B cell (primary cell): Measurements from ENCODE around the gene FURIN. TPM values are rescaled to one million over a fixed set of nuclear protein-coding genes. Genes with fewer than 3 reads are reported as not detected.
A peak's percentile ranks its signal among the peaks of the same experiment; 100 is the strongest.

ENCODE experiments used
- ATAC-seq: fragments of 200-7000 bp; cut with Tn5 transposase; one replicate; pipeline ENCODE4 v1.10.0; 2021; ENCODE audit warnings: low read depth, mild to moderate bottlenecking, moderate number of reproducible peaks, moderate library complexity
- CTCF ChIA-PET: fragments of 350-600 bp; sonication (Branson Sonifier 250); formaldehyde crosslinking; loops from one replicate; lab custom pipeline; 2021; ENCODE audit warnings: antibody characterized with exemption, inconsistent platforms; lab: Charles Lee
- POLR2A ChIA-PET: fragments of 350-600 bp; sonication (Branson Sonifier 250); formaldehyde crosslinking; loops from one replicate; lab custom pipeline; 2021; ENCODE audit warnings: antibody characterized with exemption; lab: Charles Lee
- DNase-seq: peaks from one replicate; pipeline ENCODE4 v3.0.0; 2013
- H2AFZ ChIP-seq: 2 replicates; pipeline ENCODE4 v1.6.1; 2012; ENCODE audit warnings: mild to moderate bottlenecking, low read depth, low read length; ENCODE audit not compliant: insufficient read depth, poor library complexity, severe bottlenecking
- H3K27ac ChIP-seq, 2 donors: 1 replicate in 1 of 2; 2 replicates in 1 of 2; pipeline ENCODE4 v1.5.1; 2012 to 2013; ENCODE audit warnings: low read length in 2 of 2, mild to moderate bottlenecking in 2 of 2, moderate library complexity in 1 of 2
- H3K27me3 ChIP-seq, 4 experiments: fragments of 200-600 bp in 1 of 4; sonication (generic) in 1 of 4; replicated peaks in 1 of 4; 1 replicate in 2 of 4; 2 replicates in 2 of 4; pipeline versions ENCODE4 v1.6.1 to v1.7.0; 2013 to 2016; ENCODE audit warnings: low read length in 3 of 4, mild to moderate bottlenecking in 2 of 4, mixed read lengths in 1 of 4, moderate library complexity in 1 of 4; ENCODE audit not compliant: insufficient read depth in 4 of 4, control insufficient read depth in 3 of 4; ENCODE audit errors: control extremely low read depth in 1 of 4
- H3K36me3 ChIP-seq, 2 experiments: replicated peaks in 1 of 2; 1 replicate in 1 of 2; 2 replicates in 1 of 2; pipeline versions ENCODE4 v1.6.1 to v1.7.1; 2013; ENCODE audit warnings: low read length in 1 of 2; ENCODE audit not compliant: insufficient read depth in 2 of 2, control insufficient read depth in 1 of 2; ENCODE audit errors: control extremely low read depth in 1 of 2, extremely low read depth in 1 of 2
- H3K4me1 ChIP-seq, 2 donors: fragments of 200-600 bp in 1 of 2; sonication (generic) in 1 of 2; 1 replicate in 1 of 2; 2 replicates in 1 of 2; pipeline versions ENCODE4 v1.5.1 to v1.6.1; 2013 to 2017; ENCODE audit warnings: low read length in 2 of 2; ENCODE audit not compliant: control insufficient read depth in 2 of 2, insufficient read depth in 2 of 2
- H3K4me2 ChIP-seq: replicated peaks from 2 replicates; pipeline ENCODE3; 2012; ENCODE audit warnings: mild to moderate bottlenecking, low read depth, low read length; ENCODE audit not compliant: poor library complexity, severe bottlenecking
- H3K4me3 ChIP-seq, 5 experiments: fragments of 200-600 bp in 1 of 5; sonication (generic) in 1 of 5; 1 replicate in 3 of 5; 2 replicates in 2 of 5; pipeline versions ENCODE4 v1.5.1 to v1.7.0; 2011 to 2016; ENCODE audit warnings: low read length in 4 of 5, mild to moderate bottlenecking in 4 of 5, low read depth in 2 of 5, control low read depth in 1 of 5, moderate library complexity in 1 of 5; ENCODE audit not compliant: insufficient read depth in 1 of 5; ENCODE audit errors: control extremely low read depth in 1 of 5, extremely low read depth in 1 of 5
- H3K79me2 ChIP-seq: fragments of 200-600 bp; sonication (generic); one replicate; pipeline ENCODE4 v1.6.0; 2016; ENCODE audit warnings: low read length; ENCODE audit not compliant: control insufficient read depth, insufficient read depth
- H3K9ac ChIP-seq: fragments of 200-600 bp; sonication (generic); 2 replicates; pipeline ENCODE4 v1.6.1; 2017; ENCODE audit warnings: mild to moderate bottlenecking, low read length, moderate library complexity
- H3K9me3 ChIP-seq, 3 donors: one replicate each; pipeline versions ENCODE4 v1.6.1 to v1.7.1; 2013; ENCODE audit warnings: low read length in 2 of 3; ENCODE audit not compliant: control insufficient read depth in 2 of 3, insufficient read depth in 1 of 3; ENCODE audit errors: control extremely low read depth in 1 of 3
- H4K20me1 ChIP-seq: 2 replicates; pipeline ENCODE4 v1.6.0; 2012; ENCODE audit warnings: mild to moderate bottlenecking, low read length; ENCODE audit not compliant: insufficient read depth, control insufficient read depth, poor library complexity, severe bottlenecking
- H3K27ac Mint-ChIP-seq: one replicate; pipeline ENCODE4 v1.8.0; 2021; ENCODE audit warnings: mixed read lengths
- H3K27me3 Mint-ChIP-seq: one replicate; pipeline ENCODE4 v1.8.0; 2021; ENCODE audit warnings: mixed read lengths
- H3K4me1 Mint-ChIP-seq: one replicate; pipeline ENCODE4 v1.8.0; 2021; ENCODE audit warnings: mixed read lengths
- H3K4me3 Mint-ChIP-seq: one replicate; pipeline ENCODE4 v1.8.0; 2021; ENCODE audit warnings: mixed read lengths
- H3K9me3 Mint-ChIP-seq: one replicate; pipeline ENCODE4 v1.8.0; 2022; ENCODE audit warnings: mixed read lengths; ENCODE audit not compliant: insufficient read depth
- CTCF ChIP-seq: fragments of 200-600 bp; IDR thresholded peaks from one replicate; pipeline ENCODE4 v1.8.0; 2022; ENCODE audit warnings: antibody characterized with exemption, mild to moderate bottlenecking
- EZH2 ChIP-seq: IDR thresholded peaks from 2 replicates; pipeline ENCODE4 v1.6.1; 2012; ENCODE audit warnings: borderline replicate concordance, low read depth, mild to moderate bottlenecking, moderate library complexity, low read length; ENCODE audit not compliant: insufficient read depth, poor library complexity, severe bottlenecking
- WGBS: methylation state at CpG from one replicate; pipeline ENCODE4 v1.1.5; 2013; ENCODE audit warnings: missing lambda C conversion rate; ENCODE audit not compliant: insufficient coverage; 5-methylcytosine and 5-hydroxymethylcytosine counted together
- intact Hi-C: fragments of 100-400 bp; cut with micrococcal nuclease; formaldehyde crosslinking; loops from one replicate; pipeline ENCODE4 v1.10.0; 2022
- polyA plus RNA-seq: library from polyadenylated mRNA; depleted of rRNA; stranded (reverse); fragments of >200 nt; gene quantifications from 2 replicates; pipeline ENCODE4 v1.2.3, GENCODE V29; 2012
- total RNA-seq, 2 donors: library from RNA; stranded (reverse); fragments of 120-200 nt in 1 of 2; gene quantifications; 1 replicate in 1 of 2; 2 replicates in 1 of 2; pipeline versions ENCODE4 v1.2.3 to v1.2.4, GENCODE V29; 2013 to 2022

Gene FURIN
- total and polyA plus RNA-seq, 2 donors (not counting 1 experiment from before 2014, with no cell fraction given) = 31.6 to 66.7 TPM

GRCh38 chr15:90929246-90930019 is 61.0 kb downstream of the FURIN start:
- Histone ChIP-seq H3K27me3 (no peaks in the 10 kb centered on the region), H3K79me2 (no peaks in the 10 kb centered on the region), H4K20me1 (no peaks in the 10 kb centered on the region), H3K36me3 (no peaks in the 10 kb centered on the region), H3K27ac (peak overlapping the region; percentile 88 to 93), H3K4me1 (peaks cover 30 to 46% of the 10 kb centered on the region in 2 donors), H3K9me3 (no peaks in the 10 kb centered on the region), H3K4me2 (peak overlapping the region; percentile 94), H3K4me3 (peak overlapping the region; percentile 64 to 79 (median 70)), H3K9ac (peak overlapping the region; percentile 78), H2AFZ (peak overlapping the region; percentile 77)
- intact Hi-C loops = loop anchor here (5.0 to 10.0 kb wide), 3 partner anchors 737 to 1235 kb away; partner anchors contain the start of genes AP3S2, PEX11A and WDR93
- ChIA-PET POLR2A (interaction anchor here (0.6 to 6.9 kb wide), 3 partner anchors 27 to 542 kb away, joined by 3 to 66 read pairs (median 9); partner anchors contain the start of genes MAN2A2 and VPS33B), CTCF (interaction anchor here (1.1 to 9.5 kb wide), 6 partner anchors 7 to 609 kb away, joined by 3 to 260 read pairs (median 26); partner anchors contain the start of genes MAN2A2 and RCCD1)
- DNase-seq (no peak), ATAC-seq (no peak)
- Mint-ChIP-seq H3K27ac (peak overlapping the region; percentile 99), H3K27me3 (no peaks in the 10 kb centered on the region), H3K4me1 (peaks cover 34% of the 10 kb centered on the region), H3K4me3 (peak overlapping the region; percentile 98), H3K9me3 (no peaks in the 10 kb centered on the region)
- 41% methylated on average over 17 of the region's 21 CpGs for WGBS
- TF ChIP-seq CTCF (no peak), EZH2 (no peak)
